Stimulated activated CD4-positive, alpha-beta T cell treated with anti-CD3 and anti-CD28 coated beads, Interleukin-4, amount 100 ng/mL, for 1 hour (primary cell): ENCODE results near the gene UBR2.
"Not testable (repeated sequence)": the region's sequence is repeated elsewhere in the genome, so short reads cannot be mapped to it uniquely, and the experiment has no call there.

ENCODE experiments used
- DNase-seq: peaks from one replicate; pipeline ENCODE4 v3.0.0-alpha.2; 2020

Gene UBR2

DNA sequence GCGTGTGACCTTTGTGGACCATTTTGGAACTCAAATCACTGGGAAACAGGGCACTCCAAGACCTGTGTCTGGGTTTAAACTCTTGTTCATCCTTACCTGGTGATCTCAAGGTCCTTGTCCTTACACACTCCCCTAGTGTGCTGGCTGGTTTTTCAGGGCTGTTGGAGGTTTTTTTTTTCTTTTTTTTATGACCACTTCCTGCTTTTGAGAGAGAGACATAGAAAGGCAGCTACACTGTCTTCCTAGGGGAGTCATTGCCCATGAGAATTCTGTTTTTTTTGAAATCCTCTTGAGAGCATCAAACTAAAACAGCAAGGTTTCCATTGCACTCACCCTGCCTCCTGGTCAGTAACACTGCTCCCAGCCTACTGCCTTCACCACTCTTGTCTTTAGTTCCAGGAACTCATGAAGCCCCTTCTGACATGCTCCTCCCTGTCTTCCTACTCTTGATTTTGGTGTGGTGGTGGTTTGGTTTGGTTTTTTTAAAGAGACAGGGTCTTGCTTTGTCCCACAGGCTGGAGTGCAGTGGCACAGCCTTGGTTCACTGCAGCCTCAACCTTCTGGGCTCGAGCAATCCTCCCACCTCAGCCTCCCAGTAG lies 130.0 kb downstream of the UBR2 start:
- DNase-seq, result no peak

DNA sequence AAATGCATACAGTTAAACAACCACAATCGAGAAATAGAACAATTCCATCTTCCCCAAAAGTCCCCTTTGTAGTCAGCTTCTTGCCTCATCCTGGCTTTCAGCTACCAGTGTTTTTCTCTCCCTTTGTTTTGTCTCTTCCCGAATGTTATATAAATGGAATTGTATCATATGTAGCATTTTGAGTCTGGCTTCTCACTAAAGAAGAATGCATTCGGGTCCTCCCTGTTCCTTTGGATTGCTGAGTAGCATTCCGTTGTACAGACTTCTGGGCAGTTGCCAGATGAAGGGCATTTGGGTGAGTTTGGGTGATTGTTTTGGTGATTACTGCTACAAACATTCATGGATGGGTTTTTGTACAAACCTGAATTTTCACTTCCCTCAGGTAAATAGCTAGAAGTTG lies 130.8 kb downstream of the UBR2 start:
- no peak for DNase-seq

DNA sequence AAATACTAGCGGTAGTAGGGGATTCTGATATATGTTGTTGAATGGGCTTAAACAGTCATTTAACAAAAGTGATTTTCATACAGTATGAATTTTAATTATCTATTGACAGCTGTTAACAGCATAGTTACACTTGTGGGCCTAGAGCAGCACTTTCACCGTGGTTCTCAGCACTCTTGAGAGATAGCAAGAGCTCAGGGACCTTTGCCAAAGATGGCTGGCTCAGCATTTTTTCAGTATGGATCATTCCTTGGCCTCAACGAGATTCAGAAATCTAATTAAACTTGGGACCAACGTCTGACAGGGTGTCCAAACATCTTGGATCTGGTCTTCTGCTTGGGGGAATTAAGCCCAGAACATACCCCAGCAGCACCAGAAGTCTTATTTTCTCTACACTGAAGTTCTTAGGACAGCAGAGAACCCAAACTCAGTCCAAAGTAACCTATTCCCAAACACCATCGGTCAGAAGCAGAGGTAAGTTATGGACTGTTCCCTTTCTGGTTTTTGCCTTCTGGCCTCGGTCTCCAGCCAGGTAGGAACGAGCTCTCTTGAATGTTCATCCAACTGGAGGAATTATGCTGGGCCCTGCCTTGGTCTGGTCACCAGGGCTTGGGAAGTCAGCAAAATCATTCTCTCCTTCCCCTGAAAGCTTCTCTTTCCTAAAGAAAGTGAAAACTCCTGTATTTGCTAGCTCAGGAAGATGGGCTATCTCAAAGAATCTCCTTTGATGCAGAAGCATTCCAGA lies 132.9 kb downstream of the UBR2 start:
- DNase-seq, result no peak

DNA sequence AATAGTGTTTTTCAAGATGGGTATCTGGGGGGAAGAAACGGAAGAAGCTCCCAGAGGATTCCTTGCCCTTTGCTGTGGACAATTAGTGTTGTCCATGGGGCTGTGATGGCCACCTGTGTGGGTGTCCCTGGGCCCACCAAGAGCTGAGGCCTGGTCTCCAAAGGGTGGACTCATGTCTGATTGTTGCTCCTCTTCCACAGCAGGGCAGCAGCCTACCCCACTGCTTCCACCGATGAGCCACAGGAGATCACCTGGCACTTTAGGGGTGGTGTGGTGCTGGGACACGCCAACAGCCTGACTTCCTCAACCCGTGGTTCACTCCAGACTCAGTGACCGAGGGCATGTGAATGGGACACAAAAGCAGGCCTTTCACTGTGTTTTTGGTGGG lies 133.4 kb downstream of the UBR2 start:
- no peak for DNase-seq

DNA sequence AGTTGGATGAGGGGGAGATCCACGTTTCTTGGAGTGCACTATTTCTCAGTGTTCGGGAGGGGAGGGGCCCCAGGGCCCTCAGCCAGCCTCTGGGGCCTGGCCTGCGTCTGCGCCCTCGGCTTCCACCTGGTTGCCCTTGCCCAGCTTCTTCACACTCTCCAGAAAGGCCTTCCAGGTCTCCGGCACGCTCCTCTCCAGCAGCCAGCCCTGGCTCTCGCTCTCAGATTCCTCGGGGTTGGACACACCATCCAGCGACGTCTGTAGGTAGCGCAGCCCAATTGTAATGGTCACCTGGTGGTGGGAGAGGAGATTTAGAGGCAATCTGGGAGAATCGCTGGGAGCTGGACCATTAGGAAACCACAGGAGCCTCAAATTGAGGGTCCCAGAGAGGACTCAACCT lies 134.4 kb downstream of the UBR2 start:
- DNase-seq, result no peak

DNA sequence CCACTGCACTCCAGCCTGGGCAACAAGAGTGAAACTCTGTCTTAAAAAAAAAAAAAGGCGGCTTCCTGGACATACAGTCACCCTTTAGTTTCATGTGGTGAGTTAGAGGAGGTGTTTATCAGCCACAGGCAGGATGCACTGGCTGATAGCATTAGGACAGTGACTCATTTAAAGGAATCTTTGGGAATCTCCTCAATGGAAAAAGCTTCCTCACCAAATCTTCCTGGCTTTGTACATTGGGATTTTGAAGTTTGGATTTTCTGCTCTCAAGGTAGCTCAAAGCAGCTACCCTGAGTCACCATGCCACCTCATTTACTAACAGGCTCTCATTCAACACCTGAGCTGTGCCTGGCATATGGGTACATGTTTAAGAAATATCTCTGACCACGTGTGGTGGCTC lies 138.4 kb downstream of the UBR2 start:
- no peak for DNase-seq

DNA sequence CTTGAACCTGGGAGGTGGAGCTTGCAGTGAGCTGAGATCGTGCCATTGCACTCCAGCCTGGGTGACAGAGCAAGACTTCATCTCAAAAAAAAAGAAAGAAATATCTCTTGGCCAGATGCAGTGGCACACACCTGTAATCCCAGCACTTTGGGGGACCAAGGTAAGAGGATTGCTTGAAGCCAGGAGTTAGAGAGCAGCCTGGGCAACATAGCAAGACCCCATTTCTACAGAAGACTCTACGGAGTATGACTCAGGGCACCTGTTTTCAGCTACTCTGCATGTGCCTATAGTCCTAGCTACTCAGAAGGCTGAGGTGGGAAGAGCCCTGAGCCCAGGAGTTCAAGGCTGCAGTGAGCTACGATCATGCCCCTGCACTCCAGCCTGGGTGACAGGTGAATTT lies 139.0 kb downstream of the UBR2 start:
- DNase-seq, result not testable (repeated sequence)

DNA sequence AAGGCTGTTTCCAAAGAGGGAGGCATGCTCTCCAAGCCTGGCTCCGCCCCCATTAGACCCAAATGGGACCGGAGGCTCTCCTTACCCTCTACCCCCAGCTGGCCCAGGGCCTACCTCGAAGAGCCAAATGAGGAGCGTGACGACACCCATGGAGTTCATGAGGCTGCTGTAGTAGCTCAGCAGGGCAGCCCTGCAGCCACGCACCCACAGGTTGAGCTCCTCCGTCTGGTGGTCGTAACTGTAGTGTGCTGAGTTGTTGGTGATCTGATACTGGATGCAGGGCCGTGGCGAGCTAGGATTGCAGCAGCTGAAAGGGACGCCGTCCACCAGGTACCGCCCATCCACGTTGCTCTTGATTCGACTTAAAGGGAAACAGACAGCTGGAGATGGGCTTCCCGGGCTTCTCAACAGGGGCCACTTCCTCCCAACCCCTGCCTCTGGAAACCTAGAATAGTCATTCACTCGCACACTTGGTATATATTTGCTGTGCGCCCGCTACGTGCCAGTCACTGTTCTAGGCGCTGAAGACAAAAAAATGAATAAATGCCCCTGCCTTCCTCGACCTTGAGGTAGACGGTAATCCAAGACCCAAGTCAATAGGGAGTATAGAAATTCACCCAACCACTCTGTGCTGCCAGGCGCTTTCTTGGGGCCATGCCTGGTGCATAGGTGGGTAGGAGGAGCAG lies 140.6 kb downstream of the UBR2 start:
- DNase-seq, result no peak

DNA sequence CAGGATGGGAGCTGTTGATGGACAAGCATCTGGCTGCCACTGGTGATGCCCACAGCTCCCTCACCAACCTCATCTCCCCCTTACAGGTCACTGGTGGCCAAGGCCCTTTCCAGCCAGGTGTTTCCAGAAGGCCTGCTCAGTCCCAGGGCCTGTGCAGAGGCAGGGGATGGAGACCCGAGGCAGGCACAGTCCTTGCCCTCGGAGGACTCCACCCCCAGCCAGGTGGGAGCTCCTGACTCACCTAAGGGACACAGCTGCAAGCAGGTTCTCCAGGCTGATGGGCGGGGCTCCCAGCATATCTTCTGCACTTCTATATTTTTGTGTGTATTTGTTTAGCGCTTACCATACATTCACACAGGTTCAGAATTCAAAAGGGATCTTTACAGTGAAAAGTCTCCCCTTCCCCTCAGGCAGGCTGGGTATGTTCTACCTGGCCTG lies 141.1 kb downstream of the UBR2 start:
- DNase-seq, result no peak

DNA sequence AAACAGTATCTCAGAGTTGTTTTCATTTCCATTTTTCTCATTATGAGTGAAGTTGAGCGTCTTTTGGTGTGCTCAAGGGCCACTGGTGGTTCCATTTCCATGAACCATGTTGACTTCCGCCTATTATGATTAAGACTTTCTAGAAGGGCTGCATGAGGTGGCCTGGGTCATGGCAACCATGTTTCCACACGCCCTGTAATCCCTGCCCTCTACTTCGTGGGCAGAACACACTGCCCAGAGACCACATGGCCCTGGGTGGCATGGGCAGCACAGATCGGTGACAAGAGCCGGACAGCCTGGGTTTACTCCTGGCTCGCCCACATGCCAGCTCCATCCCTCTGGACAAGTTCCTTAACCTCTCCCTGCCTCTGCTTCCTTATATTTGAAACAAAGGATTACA lies 143.8 kb downstream of the UBR2 start:
- no peak for DNase-seq

DNA sequence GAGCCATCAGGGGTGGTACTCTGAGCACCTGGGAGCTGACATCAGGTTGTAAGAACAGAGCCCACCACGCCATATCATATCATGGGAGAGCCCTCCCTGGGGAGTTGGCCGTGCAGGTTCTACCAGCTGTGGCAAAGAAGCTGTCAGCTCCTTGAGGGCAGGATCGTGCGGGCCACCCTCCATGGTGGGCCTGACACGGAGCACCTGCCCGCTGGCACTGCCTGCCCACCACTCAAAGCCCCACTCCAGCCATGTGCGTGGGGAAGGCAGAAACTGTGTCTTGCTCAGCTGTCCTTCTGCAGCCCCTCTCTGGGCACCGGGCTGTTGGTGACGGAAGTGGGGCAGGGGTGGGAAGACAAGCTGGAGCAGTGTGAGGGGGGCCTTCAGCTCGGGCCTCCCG lies 144.3 kb downstream of the UBR2 start:
- no peak for DNase-seq

DNA sequence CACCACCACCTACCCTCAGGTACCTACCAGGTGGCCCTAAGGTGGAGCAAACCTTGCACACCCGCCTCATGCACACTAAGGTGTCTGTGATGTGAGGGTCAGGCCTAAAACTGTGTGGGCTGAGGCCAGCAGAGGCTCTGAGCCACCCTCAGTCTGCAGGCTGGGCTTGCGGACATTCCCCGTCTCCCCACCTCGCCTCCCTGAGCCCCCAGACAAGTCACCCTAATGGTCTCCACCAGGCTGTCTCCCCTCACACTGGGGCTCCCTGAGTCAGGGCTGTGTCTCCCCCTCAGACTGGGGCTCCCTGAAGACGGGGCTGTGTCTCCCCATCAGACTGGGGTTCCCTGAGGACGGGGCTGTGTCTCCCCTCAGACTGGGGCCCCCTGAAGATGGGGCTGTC lies 146.0 kb downstream of the UBR2 start:
- no peak for DNase-seq

DNA sequence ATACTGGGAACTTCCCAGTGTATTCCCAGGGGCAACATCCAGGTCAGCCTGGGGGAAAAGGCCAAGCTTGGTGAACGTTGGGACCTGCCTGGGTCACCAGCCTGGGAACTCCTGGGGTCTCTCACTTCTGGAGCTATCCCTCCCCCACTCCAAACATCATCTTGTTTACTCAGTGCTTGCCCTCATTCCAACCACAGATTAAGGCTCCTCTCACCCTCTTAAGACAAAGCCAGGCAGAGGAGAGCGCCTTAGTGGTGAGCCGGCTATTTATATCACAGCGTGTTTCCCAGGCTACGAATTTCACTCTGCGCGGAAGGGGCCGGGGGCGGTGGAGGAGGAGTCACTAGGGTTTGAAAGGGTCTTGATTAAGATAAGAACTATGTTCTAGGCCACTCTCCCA lies 146.5 kb downstream of the UBR2 start:
- DNase-seq, result no peak

DNA sequence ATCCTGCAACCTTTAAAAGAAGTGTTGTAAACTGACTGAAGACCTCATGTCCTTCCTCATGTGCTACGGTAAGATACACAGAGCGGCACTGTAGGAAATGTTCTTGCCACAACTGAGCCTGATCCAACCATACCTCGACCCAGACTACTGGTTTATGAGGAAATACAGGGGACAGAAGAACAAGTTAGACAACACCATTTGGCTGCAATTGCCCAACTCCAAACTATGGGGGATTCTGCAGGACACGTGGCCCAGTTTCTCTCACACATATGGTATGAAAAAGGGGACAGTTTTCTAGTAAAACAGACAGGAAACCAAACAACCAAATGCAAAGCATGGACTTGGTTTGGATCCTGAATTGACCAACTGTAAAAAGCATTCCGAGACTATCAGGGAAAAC lies 148.1 kb downstream of the UBR2 start:
- no peak for DNase-seq

DNA sequence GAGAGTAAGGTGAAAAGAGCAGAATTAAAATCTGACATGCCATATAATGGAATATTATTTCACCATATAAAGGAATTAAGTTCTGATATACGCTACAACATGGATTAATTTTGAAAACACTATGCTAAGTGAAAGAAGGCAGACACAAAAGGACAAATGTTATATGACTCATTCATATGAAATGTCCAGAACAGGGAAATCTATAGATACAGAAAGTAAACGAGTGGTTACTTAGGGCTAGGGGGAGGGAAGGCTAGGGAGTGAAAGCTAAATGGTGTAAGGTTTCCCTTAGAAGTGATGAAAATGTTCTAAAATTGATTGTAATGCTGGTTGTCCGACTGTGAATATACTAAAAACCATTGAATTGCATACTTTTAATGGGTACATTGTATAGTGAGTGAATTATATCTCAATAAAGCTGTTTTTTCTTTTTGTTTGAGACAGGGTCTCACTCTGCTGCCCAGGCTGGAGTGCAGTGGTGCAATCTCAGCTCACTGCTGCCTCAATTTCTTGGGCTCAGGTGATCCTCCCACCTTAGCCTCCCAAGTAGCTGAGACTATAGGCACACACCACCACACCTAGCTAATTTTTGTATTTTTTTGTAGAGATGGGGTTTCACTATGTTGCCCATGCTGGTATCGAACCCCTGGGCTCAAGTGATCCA lies 150.4 kb downstream of the UBR2 start:
- no peak for DNase-seq

DNA sequence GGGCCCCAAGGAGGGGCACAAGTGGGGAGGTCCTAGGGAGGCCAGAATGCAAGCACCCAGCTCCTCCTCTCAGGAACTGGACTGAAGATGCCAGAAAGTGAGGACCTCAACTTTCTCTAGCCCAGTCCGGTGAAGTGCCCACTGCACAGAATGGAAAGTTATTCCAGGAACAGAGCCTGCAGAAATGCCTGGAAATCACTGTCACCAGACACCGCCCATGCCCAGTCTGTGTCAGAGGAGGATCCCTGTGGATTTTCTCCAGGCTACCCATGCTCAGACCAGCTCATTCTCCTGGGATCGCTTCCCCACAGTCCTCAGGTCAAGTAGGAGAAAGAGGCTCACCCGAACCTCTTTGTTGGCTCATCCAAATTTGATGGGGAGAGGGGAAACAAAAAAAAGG lies 152.0 kb downstream of the UBR2 start:
- DNase-seq, result no peak

DNA sequence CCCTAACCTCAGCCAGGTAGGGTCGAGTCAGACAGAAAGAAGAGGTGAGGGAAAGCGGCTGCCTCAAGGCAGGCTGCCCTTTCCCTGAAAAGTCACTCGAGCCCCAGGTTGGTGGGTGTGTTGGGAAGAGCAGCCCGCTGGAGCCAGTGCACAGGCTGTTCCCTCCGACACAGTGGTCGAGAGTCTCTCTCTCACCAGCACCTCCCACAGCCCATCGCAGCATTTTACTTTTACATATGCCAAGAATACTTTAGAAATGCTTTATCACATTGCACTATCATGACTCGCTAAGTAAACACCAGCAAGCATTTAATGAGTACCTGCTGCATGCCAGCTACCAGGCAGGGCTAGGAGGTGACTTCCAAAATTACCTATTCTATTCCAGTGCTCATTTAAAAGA lies 156.9 kb downstream of the UBR2 start:
- DNase-seq, result no peak

DNA sequence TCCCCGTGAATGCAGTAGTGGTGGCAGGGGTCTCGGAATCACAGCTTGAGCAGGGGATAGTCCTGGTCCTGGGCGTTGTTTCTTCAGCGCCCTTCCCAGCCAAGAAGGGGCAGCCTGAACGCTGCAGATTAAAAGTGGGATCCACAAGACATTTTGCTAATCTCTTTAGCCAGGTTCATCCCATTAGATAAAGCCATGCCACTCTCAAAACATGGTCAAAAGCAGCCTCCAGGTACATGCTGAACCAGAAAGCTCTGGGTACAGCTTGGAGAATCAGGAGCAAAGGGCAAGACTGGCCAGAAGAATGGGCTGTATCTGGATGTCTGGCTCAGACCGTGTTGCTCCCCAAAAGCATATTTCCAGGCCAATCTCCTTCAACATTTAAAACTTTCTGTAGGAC lies 158.7 kb downstream of the UBR2 start, which contains the start of gene PRPH2:
TSS of gene PRPH2 (minus strand) at position 101 of the 400 bp plus-strand sequence. CDS start 263 bp downstream, outside the sequence.
- no peak for DNase-seq

DNA sequence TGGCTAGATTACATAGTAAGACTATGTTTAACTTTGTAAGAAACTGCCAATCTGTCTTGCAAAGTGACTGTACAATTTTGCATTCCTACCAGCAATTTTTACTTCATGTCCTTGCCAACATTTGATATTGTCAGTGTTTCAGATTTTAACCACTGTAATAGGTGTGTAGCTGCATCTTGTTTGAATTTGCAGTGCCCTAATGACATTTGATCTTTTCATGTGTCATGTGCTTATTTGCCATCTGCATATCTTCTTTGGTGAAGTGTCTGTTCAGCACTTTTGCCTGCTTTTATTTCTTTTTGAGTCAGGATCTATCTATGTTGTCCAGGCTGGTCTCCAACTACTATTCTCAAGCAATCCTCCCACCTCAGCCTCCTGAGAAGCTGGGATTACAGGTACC lies 161.0 kb downstream of the UBR2 start:
- DNase-seq, result no peak

DNA sequence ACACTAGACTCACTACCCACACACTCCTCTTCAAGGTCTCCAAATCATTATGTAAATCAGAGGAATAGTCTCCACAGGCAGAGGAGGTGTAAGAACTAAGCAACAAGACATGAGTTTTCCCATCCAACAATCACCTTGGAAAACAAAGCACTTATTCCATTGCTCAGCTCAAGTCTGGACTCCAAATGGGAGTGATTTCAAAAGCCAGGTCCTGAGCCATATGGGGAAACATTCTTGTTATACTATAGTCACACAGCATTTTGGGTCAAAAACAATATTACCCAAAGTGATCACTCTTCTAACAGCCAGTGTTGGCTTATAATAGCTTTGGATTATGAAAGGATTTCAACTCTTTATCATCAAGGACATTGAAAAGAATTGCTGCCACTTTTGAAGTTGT lies 162.2 kb downstream of the UBR2 start:
- no peak for DNase-seq

DNA sequence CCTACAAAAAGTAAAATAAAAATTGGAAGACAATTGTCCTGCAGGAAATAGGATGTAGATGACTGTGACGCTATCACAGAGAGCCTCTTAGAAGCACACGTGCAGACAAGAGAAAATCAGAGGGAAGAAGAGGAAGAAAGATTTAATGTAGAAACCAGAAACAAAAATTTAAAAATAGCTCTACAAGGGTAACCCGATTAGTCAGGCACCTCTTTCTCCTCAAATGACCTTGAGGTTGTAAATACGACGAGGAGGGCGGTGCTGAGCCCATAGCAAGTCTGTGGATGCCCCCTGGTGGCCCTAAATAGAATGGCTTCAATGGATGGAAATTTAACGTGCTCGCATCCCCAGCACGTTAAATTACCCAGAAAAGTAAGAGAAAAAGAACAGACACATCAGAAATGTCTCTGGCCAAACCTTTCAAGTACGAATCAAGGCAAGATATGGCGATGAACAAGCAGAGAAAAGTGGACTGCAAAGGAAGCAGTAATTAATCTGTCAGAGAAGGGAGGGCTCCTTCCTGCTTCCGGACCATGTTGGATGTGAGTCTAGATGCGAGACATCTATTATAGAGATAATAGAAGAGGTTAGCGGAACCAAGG lies 162.8 kb downstream of the UBR2 start:
- DNase-seq, result peak; percentile 62

DNA sequence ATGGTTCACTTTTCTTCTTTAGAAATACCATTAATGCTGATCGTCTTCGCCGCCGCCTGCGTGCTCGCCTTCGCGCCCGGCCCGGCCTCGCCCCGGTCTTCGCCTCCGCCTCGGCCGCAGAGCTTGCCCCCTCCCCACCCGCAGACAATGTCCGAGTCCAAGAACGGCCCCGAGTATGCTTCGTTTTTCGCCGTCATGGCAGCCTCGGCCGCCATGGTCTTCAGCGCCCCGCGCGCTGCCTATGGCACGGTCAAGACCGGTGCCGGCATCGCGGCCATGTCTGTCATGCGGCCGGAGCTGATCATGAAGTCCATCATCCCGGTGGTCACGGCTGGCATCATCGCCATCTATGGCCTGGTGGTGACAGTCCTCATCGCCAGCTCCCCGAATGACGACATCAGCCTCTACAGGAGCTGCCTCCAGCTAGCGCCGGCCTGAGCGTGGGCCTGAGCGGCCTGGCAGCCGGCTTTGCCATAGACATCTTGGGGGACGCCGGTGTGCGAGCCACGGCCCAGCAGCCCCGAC lies 163.3 kb downstream of the UBR2 start:
- peak; percentile 16 for DNase-seq

DNA sequence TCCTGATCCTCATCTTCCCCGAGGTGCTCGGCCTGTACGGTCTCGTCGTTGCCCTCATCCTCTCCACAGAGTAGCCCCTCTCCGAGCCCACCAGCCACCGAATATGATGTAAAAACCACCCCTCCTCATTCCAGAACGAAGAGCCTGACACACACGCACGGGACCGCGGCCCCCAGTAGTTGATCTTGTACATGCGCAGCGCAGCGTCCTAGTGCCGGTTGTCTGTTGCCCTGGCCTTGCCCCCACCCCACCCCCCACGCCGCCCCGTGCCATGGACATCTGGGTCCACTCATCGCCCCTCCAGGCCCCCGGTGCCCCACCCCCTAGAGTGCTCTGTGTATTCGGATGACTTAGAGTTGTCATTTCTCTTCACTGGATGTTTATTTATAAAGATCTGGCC lies 163.8 kb downstream of the UBR2 start:
- no peak for DNase-seq
